Trophoblast cell (in vitro differentiated cells and primary cell): Measurements from ENCODE around the gene DNAJC19.

ENCODE experiments used
- DNase-seq, 2 donors: peaks; one replicate each; pipeline ENCODE4 v3.0.0-alpha.2; 2016
- H2AFZ ChIP-seq: 2 replicates; pipeline ENCODE4 v1.6.1; 2013; ENCODE audit warnings: low read length, moderate library complexity, mild to moderate bottlenecking; ENCODE audit not compliant: insufficient read depth, poor library complexity
- H2AK5ac ChIP-seq: 2 replicates; pipeline ENCODE4 v1.6.1; 2013; ENCODE audit warnings: mild to moderate bottlenecking, low read length
- H2BK120ac ChIP-seq: 2 replicates; pipeline ENCODE4 v1.6.1; 2013; ENCODE audit warnings: low read length, mild to moderate bottlenecking, moderate library complexity; ENCODE audit not compliant: insufficient read depth, poor library complexity
- H2BK12ac ChIP-seq: 2 replicates; pipeline ENCODE4 v1.6.1; 2013; ENCODE audit warnings: mild to moderate bottlenecking, low read length, moderate library complexity
- H2BK5ac ChIP-seq: 2 replicates; pipeline ENCODE4 v1.6.1; 2013; ENCODE audit warnings: low read length, low read depth, moderate library complexity, mild to moderate bottlenecking; ENCODE audit not compliant: poor library complexity
- H3K14ac ChIP-seq: 2 replicates; pipeline ENCODE4 v1.6.1; 2013; ENCODE audit warnings: mild to moderate bottlenecking, low read length
- H3K18ac ChIP-seq: 2 replicates; pipeline ENCODE4 v1.6.1; 2013; ENCODE audit warnings: mild to moderate bottlenecking, low read length
- H3K23ac ChIP-seq: 2 replicates; pipeline ENCODE4 v1.6.1; 2013; ENCODE audit warnings: low read length
- H3K27ac ChIP-seq: 2 replicates; pipeline ENCODE4 v1.5.1; 2013; ENCODE audit warnings: low read depth, mild to moderate bottlenecking, inconsistent platforms, low read length, moderate library complexity
- H3K27me3 ChIP-seq: 2 replicates; pipeline ENCODE4 v1.6.1; 2013; ENCODE audit warnings: inconsistent platforms, mild to moderate bottlenecking, low read length, moderate library complexity; ENCODE audit not compliant: insufficient read depth
- H3K36me3 ChIP-seq, 2 experiments: 1 replicate in 1 of 2; 2 replicates in 1 of 2; pipeline ENCODE4 v1.6.1; 2013; ENCODE audit warnings: low read length in 2 of 2, mild to moderate bottlenecking in 2 of 2, moderate library complexity in 1 of 2; ENCODE audit not compliant: insufficient read depth in 2 of 2, control insufficient read depth in 1 of 2
- H3K4ac ChIP-seq: 2 replicates; pipeline ENCODE4 v1.6.1; 2013; ENCODE audit warnings: low read depth, mild to moderate bottlenecking, low read length, moderate library complexity
- H3K4me1 ChIP-seq, 2 experiments: 1 replicate in 1 of 2; 2 replicates in 1 of 2; pipeline ENCODE4 v1.6.1; 2013; ENCODE audit warnings: low read length in 2 of 2, mild to moderate bottlenecking in 2 of 2, moderate library complexity in 1 of 2; ENCODE audit not compliant: insufficient read depth in 2 of 2, control insufficient read depth in 1 of 2
- H3K4me2 ChIP-seq: 2 replicates; pipeline ENCODE4 v1.6.1; 2013; ENCODE audit warnings: inconsistent platforms, mild to moderate bottlenecking, low read length, moderate library complexity
- H3K4me3 ChIP-seq: 2 replicates; pipeline ENCODE4 v1.5.1; 2013; ENCODE audit warnings: mild to moderate bottlenecking, low read depth, low read length, inconsistent platforms
- H3K79me1 ChIP-seq: one replicate; pipeline ENCODE4 v1.6.1; 2013; ENCODE audit warnings: low read length
- H3K79me2 ChIP-seq: 2 replicates; pipeline ENCODE4 v1.6.1; 2013; ENCODE audit warnings: low read length, mild to moderate bottlenecking; ENCODE audit not compliant: control insufficient read depth, insufficient read depth, poor library complexity
- H3K9ac ChIP-seq: 2 replicates; pipeline ENCODE4 v1.6.1; 2013; ENCODE audit warnings: mild to moderate bottlenecking, low read length
- H3K9me3 ChIP-seq: 2 replicates; pipeline ENCODE4 v1.6.1; 2013; ENCODE audit warnings: low read depth, mild to moderate bottlenecking, control low read depth, inconsistent platforms, low read length; ENCODE audit not compliant: insufficient read depth
- H4K12ac ChIP-seq: 2 replicates; pipeline ENCODE4 v1.6.1; 2013; ENCODE audit warnings: low read depth, mild to moderate bottlenecking, low read length, moderate library complexity
- H4K8ac ChIP-seq: 2 replicates; pipeline ENCODE4 v1.6.1; 2013; ENCODE audit warnings: low read depth, mild to moderate bottlenecking, low read length, moderate library complexity
- H4K91ac ChIP-seq: one replicate; pipeline ENCODE4 v1.6.1; 2013; ENCODE audit warnings: low read depth, mild to moderate bottlenecking, low read length, moderate library complexity
- WGBS: extraction: QIAGEN DNeasy Blood & Tissue Kit; methylation state at CpG from one replicate; pipeline ENCODE4 v1.1.7; 2013; ENCODE audit warnings: missing lambda C conversion rate; ENCODE audit not compliant: insufficient read length, insufficient coverage; ENCODE audit errors: extremely low coverage; 5-methylcytosine and 5-hydroxymethylcytosine counted together

The DNAJC19 gene

DNA sequence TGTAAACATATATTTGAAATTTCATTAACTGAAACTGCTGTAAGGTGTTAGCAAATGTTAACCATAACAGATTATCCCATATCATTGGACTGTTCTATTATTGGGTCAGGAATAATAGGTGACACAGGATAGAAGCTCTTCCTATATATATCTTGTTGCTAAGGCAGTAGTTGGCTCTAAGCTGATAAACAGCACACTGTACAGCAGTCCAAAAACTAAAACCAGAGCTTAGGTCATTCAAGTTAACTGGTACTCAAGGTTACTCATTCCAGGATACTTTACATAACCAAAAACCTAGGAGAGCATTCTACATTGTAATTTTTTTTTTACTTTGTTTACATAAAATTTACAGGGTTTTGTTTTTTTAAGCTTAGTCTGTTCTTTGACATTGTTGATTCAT is 8.9 kb downstream of the DNAJC19 start:
- Histone ChIP-seq H2BK5ac (no peak overlapping the region), H4K12ac (no peak overlapping the region), H3K4me1 (no peaks in the 10 kb centered on the region), H3K9ac (no peak overlapping the region), H4K8ac (no peak overlapping the region), H3K9me3 (no peaks in the 10 kb centered on the region), H2BK12ac (no peak overlapping the region), H2AK5ac (no peak overlapping the region), H3K79me2 (no peaks in the 10 kb centered on the region), H2AFZ (no peak overlapping the region), H3K14ac (no peak overlapping the region), H3K23ac (no peak overlapping the region), H4K91ac (no peak overlapping the region), H3K27me3 (no peaks in the 10 kb centered on the region), H3K36me3 (no peaks in the 10 kb centered on the region), H3K4ac (no peak overlapping the region), H2BK120ac (no peak overlapping the region), H3K4me2 (no peak overlapping the region), H3K79me1 (no peaks in the 10 kb centered on the region), H3K4me3 (no peak overlapping the region), H3K18ac (no peak overlapping the region), H3K27ac (no peak overlapping the region)
- no peak for DNase-seq

DNA sequence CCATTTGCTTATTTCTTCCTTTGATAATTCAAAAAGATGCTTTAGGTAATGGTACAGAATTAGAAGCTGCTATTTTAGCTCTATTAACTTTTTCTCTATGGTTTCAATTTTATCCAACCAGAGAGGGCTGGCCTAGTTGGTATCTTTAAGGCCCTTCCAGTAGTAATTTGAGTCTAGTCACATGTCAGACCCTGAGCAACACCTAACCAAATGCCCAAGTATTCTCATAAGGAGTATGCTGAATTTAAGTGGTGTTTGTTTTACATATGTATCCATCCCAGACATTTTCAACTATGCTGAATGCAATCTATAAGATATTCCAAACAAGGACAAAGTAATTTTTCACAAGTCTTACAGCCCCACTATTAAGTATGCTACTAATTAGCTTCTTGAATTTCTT is 9.6 kb downstream of the DNAJC19 start:
- Histone ChIP-seq H3K36me3 (no peaks in the 10 kb centered on the region), H4K12ac (no peak overlapping the region), H3K23ac (no peak overlapping the region), H3K14ac (no peak overlapping the region), H3K18ac (no peak overlapping the region), H4K8ac (no peak overlapping the region), H3K27me3 (no peaks in the 10 kb centered on the region), H3K27ac (no peak overlapping the region), H3K4me1 (no peaks in the 10 kb centered on the region), H3K4me2 (no peak overlapping the region), H3K4me3 (no peak overlapping the region), H3K79me2 (no peaks in the 10 kb centered on the region), H3K9me3 (no peaks in the 10 kb centered on the region), H3K9ac (no peak overlapping the region), H2BK5ac (no peak overlapping the region), H3K4ac (no peak overlapping the region), H2AFZ (no peak overlapping the region), H2BK120ac (no peak overlapping the region), H2AK5ac (no peak overlapping the region), H4K91ac (no peak overlapping the region), H2BK12ac (no peak overlapping the region), H3K79me1 (no peaks in the 10 kb centered on the region)
- no peak for DNase-seq

DNA sequence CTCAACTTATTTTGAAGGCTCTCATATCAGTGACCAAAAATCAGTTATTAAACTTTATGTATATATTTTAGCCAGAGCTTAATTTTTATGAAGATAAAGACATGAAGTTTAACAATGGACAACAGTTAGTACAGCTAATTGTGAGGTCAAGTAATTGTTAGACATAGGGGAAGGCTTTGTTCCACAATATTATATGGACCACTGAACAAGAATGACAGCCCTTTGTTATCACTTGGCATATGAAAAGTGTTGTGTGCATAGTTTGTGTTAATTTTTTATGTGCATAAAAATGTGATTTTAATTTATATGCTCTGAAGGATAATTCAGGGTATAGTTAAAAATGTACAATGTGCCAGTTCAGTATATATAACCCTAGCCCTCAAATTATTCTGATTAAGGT is 12.0 kb downstream of the DNAJC19 start:
- no peak for DNase-seq
- H3K27ac ChIP-seq, result no peak overlapping the region
- H3K36me3 ChIP-seq, result peaks cover 3 to 5% of the 10 kb centered on the region in 2 experiments
- no peaks in the 10 kb centered on the region for H3K27me3 ChIP-seq
- H2BK5ac ChIP-seq, result no peak overlapping the region
- H3K14ac ChIP-seq, result no peak overlapping the region
- H4K8ac ChIP-seq, result no peak overlapping the region
- H3K4me3 ChIP-seq, result no peak overlapping the region
- H3K4me1 ChIP-seq, result no peaks in the 10 kb centered on the region
- no peak overlapping the region for H3K4ac ChIP-seq
- H2AFZ ChIP-seq, result no peak overlapping the region
- no peak overlapping the region for H2BK120ac ChIP-seq
- H3K9me3 ChIP-seq, result no peaks in the 10 kb centered on the region
- no peaks in the 10 kb centered on the region for H3K79me2 ChIP-seq
- no peak overlapping the region for H2BK12ac ChIP-seq
- no peaks in the 10 kb centered on the region for H3K79me1 ChIP-seq
- H4K12ac ChIP-seq, result no peak overlapping the region
- H3K9ac ChIP-seq, result no peak overlapping the region
- H4K91ac ChIP-seq, result no peak overlapping the region
- H3K18ac ChIP-seq, result no peak overlapping the region
- H2AK5ac ChIP-seq, result no peak overlapping the region
- H3K4me2 ChIP-seq, result no peak overlapping the region
- no peak overlapping the region for H3K23ac ChIP-seq

DNA sequence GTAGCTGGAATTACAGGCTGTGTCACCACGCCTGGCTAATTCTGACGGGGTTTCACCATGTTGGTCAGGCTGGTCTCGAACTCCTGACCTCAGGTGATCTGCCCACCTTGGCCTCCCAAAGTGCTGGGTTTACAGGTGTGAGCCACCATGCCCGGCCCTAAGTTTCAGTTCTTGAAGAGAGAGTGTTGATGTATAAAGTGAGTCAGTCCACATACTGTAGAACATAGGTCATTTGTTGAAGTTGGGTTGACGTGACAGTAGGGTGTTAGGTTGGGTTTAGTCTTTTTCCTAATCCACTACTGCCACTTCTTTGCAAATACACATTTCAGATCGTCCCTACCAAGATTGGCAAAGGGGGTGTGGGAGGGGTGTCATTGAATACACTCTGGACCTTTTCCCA is 15.2 kb downstream of the DNAJC19 start:
- H2AFZ ChIP-seq, result no peak overlapping the region
- H3K23ac ChIP-seq, result no peak overlapping the region
- no peak overlapping the region for H4K12ac ChIP-seq
- H4K91ac ChIP-seq, result no peak overlapping the region
- H2BK5ac ChIP-seq, result no peak overlapping the region
- H2BK120ac ChIP-seq, result no peak overlapping the region
- no peak overlapping the region for H3K18ac ChIP-seq
- H3K4me3 ChIP-seq, result no peak overlapping the region
- H2AK5ac ChIP-seq, result no peak overlapping the region
- no peak overlapping the region for H3K4me2 ChIP-seq
- H3K27me3 ChIP-seq, result no peaks in the 10 kb centered on the region
- no peak for DNase-seq
- no peaks in the 10 kb centered on the region for H3K79me2 ChIP-seq
- peaks cover 7 to 14% of the 10 kb centered on the region in 2 experiments for H3K36me3 ChIP-seq
- WGBS, result no CpG with 5 or more reads among the region's 6 CpGs
- H3K9me3 ChIP-seq, result no peaks in the 10 kb centered on the region
- no peak overlapping the region for H4K8ac ChIP-seq
- H3K4me1 ChIP-seq, result no peaks in the 10 kb centered on the region
- H3K9ac ChIP-seq, result no peak overlapping the region
- H3K4ac ChIP-seq, result no peak overlapping the region
- H3K79me1 ChIP-seq, result no peaks in the 10 kb centered on the region
- H2BK12ac ChIP-seq, result no peak overlapping the region
- H3K14ac ChIP-seq, result no peak overlapping the region
- H3K27ac ChIP-seq, result no peak overlapping the region

DNA sequence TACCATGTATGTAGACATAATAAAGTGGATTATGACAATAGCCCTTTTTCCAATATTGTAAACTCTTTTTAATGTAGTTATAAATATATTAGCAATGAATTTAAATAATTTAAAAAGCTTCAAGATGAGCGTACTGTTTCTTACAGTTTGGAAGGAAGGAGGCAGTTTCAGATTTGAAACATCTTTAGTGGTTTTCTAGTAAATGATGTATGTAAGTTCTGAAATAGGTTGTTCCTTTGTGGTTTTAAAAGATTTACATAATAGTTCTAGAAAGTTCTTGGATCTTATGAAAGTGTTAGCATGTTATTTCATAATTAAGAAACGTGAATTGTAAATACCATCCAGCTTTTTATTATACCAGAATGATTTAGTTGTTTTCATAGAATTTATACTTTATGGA is 16.0 kb downstream of the DNAJC19 start:
- Histone ChIP-seq H4K91ac (no peak overlapping the region), H2AK5ac (no peak overlapping the region), H2AFZ (no peak overlapping the region), H3K36me3 (peaks cover 7 to 14% of the 10 kb centered on the region in 2 experiments), H3K14ac (no peak overlapping the region), H4K8ac (no peak overlapping the region), H3K79me1 (no peaks in the 10 kb centered on the region), H3K18ac (no peak overlapping the region), H4K12ac (no peak overlapping the region), H3K23ac (no peak overlapping the region), H3K79me2 (no peaks in the 10 kb centered on the region), H3K4me1 (no peaks in the 10 kb centered on the region), H3K4me3 (no peak overlapping the region), H3K9me3 (no peaks in the 10 kb centered on the region), H3K4me2 (no peak overlapping the region), H2BK120ac (no peak overlapping the region), H3K4ac (no peak overlapping the region), H2BK5ac (no peak overlapping the region), H3K27me3 (no peaks in the 10 kb centered on the region), H2BK12ac (no peak overlapping the region), H3K9ac (no peak overlapping the region), H3K27ac (no peak overlapping the region)
- WGBS, result no CpG with 5 or more reads among the region's 2 CpGs
- DNase-seq, result no peak
